Measurements from ENCODE around the gene EVX2.

DNA sequence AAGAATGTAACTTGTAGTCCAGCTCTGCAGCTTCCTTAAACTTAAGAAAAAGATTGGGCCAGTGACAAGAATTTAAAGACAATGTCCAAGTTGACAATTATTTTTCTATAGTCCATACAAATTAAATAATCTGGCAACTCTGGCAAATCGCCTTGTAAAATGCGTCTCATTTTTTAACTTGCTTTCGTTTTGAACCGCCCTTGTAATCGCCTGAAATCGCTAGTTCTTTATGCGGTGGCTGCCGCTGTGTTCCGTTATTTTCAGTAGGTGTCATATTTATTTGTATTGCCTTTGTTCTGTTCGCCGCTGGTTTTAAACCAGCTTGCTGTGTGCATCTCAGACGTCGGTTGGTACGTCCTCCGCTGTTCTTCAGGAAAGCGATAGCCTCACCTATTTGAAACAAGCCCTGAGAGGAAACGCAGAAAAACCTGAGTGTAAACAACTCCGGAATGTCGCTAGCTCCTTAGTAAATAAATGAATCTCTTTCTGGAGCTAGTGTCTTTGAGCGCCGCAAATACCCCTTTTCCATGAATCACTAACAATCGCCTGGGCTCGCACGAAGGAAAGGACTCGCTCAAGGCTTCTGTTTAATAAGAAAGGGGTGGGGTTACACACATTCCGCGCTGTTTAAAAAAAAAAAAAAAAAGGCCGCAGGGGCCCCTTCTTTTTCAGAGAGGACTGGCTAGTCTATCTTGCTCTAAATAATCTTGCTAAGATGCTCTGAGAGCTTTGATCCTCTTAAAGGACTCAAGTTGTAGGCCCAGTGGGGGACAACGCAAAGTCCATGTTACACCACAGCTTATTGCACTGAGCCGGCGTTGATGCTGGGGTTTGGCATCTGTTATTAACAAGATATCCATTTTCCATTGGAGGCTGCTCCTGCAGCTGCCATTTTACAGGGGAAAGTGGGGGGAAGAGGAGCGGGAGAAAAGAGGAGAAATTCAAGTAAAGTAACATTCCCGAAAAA, 48.7 kb upstream of the EVX2 start:
- no peak for TF ChIP-seq EP300 (IDR thresholded peaks at IDR 0.05; ENCODE audit: low read depth)
- TF ChIP-seq CTCF (IDR thresholded peaks at IDR 0.05), result no peak
- TF ChIP-seq POLR2A (IDR thresholded peaks at IDR 0.05), result no peak
- TF ChIP-seq POLR2AphosphoS5 (IDR thresholded peaks at IDR 0.05), result no peak
